GM13976 (cell line): ENCODE results near the gene GRID1.
"Not testable (repeated sequence)": the region's sequence is repeated elsewhere in the genome, so short reads cannot be mapped to it uniquely, and the experiment has no call there.

Experiments
- DNase-seq: peaks from one replicate; pipeline ENCODE4 v3.0.0; 2012; ENCODE audit warnings: low spot score
- in situ Hi-C: fragments of 300-500 bp; cut with MboI; formaldehyde crosslinking; loops from one replicate; pipeline ENCODE4 v1.12.0; 2022; ENCODE audit warnings: low sequenced_read_pairs, mixed read lengths, inconsistent platforms; ENCODE audit not compliant: unreplicated experiment
- TF ChIP-seq, protein P1 (sequence below): IDR thresholded peaks from 2 replicates; pipeline ENCODE4 v1.5.1; 2012; ENCODE audit warnings: borderline replicate concordance, mild to moderate bottlenecking; ENCODE audit not compliant: insufficient read depth; ENCODE audit errors: extremely low read depth, missing control alignments, control extremely low read depth

The GRID1 gene

GRCh38 chr10:86179961-86180360 is 186.6 kb downstream of the GRID1 start:
- DNase-seq, result no peak
- in situ Hi-C loops, result no loop called here
- TF ChIP-seq, protein P1, sequence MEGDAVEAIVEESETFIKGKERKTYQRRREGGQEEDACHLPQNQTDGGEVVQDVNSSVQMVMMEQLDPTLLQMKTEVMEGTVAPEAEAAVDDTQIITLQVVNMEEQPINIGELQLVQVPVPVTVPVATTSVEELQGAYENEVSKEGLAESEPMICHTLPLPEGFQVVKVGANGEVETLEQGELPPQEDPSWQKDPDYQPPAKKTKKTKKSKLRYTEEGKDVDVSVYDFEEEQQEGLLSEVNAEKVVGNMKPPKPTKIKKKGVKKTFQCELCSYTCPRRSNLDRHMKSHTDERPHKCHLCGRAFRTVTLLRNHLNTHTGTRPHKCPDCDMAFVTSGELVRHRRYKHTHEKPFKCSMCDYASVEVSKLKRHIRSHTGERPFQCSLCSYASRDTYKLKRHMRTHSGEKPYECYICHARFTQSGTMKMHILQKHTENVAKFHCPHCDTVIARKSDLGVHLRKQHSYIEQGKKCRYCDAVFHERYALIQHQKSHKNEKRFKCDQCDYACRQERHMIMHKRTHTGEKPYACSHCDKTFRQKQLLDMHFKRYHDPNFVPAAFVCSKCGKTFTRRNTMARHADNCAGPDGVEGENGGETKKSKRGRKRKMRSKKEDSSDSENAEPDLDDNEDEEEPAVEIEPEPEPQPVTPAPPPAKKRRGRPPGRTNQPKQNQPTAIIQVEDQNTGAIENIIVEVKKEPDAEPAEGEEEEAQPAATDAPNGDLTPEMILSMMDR, result no peak

DNA sequence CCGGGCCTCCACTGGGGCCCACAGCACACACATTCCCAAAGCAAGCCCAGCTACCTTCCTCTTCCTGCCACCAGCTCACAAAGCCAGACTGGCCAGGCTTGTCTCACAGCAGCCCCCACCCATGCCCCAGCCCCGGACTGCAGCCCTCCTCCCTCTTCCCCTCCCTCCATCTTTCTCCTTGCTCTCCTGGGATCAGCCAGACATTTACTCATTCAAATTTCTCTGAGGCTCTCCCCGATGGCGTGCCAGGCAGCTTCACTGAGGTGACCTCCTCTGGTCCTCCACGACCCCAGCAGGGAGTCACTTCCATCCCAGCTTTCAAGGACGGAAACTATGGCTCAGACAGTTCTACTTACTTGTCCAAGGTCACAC is 187.5 kb downstream of the GRID1 start:
- TF ChIP-seq, protein P1, result no peak

DNA sequence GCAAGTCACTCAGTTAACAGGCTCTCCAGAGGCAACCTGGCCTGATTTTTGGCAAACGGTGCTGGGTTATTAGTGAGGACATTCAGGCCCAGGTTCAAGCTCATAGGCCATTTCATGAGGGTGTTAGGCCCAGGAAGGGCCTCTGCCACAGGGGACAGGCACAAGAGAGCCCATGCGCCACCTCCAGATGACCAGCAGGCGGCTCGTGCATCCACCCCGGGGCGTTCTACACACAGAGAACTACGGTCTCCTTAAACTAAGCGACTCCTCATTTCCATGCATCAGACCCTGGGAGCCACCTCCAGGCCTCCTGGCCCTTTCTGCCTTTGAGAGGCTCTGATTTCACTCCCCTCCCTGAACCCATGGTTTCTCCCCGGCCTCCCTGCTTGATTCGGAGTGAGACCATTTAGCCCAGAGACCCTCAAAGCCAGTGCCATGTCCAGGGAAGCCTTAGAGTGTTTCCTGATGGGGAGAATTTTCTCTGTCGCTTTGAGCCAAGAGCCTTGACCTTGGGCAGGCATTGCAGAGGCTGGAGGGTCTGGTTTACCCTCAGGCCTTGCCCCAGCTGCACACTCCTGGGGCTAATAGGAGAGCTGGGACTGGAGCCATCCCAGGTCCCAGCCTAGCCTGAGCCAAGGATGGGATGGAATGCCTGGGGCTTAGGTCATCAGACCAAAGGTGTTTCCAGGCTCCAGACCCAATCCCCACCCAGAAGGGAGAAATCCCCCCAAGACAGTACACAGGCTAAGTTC is 188.0 kb downstream of the GRID1 start:
- TF ChIP-seq, protein P1, result no peak
- peak; percentile 53 for DNase-seq
- in situ Hi-C loops, result no loop called here

More for the DNA sequence above, 187.5 kb downstream of the GRID1 start:
- DNase-seq, result no peak
- in situ Hi-C loops, result no loop called here

- in situ Hi-C loops, result no loop called here
- DNase-seq, result no peak
- TF ChIP-seq, protein P1, result no peak
Measured at GRCh38 chr10:86177537-86178155, 188.9 kb downstream of the GRID1 start.

- TF ChIP-seq, protein P1, result no peak
- in situ Hi-C loops, result no loop called here
- DNase-seq, result no peak
Measured at GRCh38 chr10:86176850-86177536, 189.6 kb downstream of the GRID1 start.

DNA sequence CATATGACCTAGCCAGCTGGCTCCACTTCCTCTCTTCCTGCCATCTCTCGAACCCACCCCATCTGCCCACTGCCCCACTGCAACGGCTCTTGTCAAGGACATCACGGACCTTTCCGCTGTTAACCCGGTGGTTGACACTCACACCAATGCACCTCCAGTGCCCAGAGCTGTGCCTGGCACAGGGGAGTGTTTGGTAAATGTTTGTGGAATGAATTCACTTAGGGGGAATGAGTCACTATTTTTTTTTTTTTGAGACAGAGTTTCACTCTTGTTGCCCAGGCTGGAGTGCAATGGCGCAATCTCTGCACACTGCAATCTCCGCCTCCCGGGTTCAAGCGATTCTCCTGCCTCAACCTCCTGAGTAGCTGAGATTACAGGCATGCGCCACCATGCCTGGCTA is 191.1 kb downstream of the GRID1 start:
- in situ Hi-C loops, DNase-seq: not testable (repeated sequence)

DNA sequence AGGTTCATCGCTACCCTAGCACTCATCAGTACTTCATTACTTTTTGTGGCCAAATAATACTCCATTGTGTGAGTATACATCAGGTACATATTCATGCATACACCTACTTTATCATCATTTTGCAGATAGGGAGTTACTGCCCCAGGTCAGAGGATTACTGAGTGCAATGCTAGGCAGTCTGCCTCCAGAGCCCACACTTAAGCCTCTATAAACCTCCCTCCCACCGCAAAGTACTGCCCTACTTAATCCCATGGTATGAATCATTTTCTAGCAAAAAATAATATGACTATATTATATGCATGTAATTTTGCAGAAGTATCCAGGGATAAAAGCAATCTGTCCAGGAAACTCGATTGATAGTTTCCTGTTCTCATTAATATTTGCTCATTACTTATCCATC is 194.3 kb downstream of the GRID1 start:
- in situ Hi-C loops, result no loop called here
- DNase-seq, result no peak
- TF ChIP-seq, protein P1, result no peak
